Glomerular visceral epithelial cell (primary cell): ENCODE measurements around the gene SLFN5.
"Not testable (repeated sequence)": the region's sequence is repeated elsewhere in the genome, so short reads cannot be mapped to it uniquely, and the experiment has no call there.

Source experiments
- DNase-seq: peaks from one replicate; pipeline ENCODE4 v3.0.0-alpha.2; 2016; ENCODE audit errors: extremely low spot score

The SLFN5 gene

DNA sequence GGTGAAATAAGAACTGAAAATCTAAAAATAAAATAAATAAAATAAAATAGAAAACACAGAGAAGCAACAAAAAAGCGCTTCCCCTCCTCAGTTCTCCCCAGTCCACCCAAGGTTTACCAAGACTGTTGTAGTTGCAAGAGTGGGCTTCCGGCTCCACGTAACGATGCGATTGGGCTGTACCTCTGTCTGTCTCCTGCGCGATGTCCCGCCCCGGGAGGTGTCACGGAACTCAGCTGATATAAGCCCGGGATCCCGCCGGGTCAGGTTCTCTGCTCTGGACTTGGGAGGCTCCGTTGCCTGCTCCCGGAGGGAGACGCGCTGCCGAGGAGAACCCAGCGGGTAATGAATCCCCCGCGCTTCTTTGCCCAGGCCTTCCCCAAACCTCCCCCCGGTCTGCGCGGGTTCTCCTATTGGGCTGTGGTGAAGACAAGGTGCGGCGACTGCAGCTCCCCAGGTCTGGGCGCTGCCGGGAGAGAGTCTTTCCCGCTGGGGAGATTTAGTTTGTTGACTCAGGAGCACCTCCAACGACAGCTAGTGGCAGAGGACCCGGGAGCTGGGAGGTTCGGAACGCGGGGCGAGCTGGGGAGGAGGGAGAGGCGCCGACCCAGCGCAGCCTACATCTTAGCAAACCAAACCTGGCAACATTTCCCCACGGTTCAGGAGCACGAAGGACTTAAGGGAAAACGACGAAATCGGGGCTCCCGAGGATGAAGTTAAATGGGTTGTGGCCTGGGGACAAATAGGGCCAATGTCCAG, at the start of gene SLFN5:
TSS of gene SLFN5 (plus strand) at position 268 of the 756 bp plus-strand sequence. CDS start 15,619 bp downstream, outside the sequence.
- DNase-seq, result peak; percentile 96

- DNase-seq, result not testable (repeated sequence)
Measured at GRCh38 chr17:35194001-35194400, 48.9 kb upstream of the SLFN5 start, which contains the start of gene SLC35G3. SLC35G3 (minus strand) TSS chr17:35194393; CDS start chr17:35194307, 86 bp downstream.

- not testable (repeated sequence) for DNase-seq
Measured at GRCh38 chr17:35195062-35195461, 47.8 kb upstream of the SLFN5 start.

DNA sequence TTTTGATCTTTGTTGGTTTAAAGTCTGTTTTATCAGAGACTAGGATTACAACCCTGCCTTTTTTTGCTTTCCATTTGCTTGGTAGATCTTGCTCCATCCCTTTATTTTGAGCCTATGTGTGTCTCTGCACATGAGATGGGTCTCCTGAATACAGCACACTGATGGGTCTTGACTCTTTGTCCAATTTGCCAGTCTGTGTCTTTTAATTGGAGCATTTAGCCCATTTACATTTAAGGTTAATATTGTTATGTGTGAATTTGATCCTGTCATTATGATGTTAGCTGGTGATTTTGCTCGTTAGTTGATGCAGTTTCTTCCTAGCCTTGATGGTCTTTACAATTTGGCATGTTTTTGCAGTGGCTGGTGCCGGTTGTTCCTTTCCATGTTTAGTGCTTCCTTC, 40.3 kb upstream of the SLFN5 start:
- not testable (repeated sequence) for DNase-seq

- no peak for DNase-seq
Measured at GRCh38 chr17:35210741-35211140, 32.1 kb upstream of the SLFN5 start.

DNA sequence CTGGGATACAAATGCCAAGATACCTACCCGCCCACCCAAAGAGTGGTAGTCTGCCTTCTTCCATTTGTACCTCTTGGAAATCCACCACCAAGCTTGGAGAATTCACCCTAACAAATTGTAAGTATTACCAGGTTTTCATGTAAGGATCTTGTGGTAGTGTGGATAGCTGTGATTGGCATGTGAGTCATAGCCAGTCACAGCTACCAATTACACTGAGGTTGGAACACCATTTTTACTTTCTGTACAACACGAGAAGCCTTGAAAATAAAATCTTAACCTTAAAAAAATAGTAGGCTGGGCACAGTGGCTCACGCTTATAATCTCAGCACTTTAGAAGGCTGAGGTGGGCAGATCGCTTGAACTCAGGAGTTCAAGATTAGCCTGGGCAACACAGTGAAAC, 30.2 kb upstream of the SLFN5 start:
- no peak for DNase-seq

- no peak for DNase-seq
Measured at GRCh38 chr17:35213412-35213940, 29.4 kb upstream of the SLFN5 start.

- DNase-seq, result no peak
Measured at GRCh38 chr17:35214192-35214591, 28.7 kb upstream of the SLFN5 start.

- no peak for DNase-seq
Measured at GRCh38 chr17:35214631-35215273, 28.1 kb upstream of the SLFN5 start.

DNA sequence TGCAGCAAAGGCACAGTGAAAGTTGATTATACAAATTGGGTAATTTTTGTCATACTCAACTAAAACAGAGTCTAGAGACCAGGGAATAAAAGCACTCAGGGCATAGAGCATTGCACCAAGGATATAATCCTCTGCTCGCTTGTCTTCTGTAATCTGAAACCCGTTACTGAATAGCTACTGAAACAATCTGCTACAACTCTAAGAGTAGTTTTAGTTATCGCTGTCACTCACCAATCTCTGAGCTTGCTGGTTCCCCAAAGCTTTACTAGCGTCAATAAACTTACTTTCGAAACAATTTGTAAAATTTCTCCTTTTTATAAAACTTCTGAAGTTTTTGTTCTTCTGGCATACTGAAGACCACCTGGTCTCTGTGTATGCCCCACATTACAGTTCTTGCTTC, 25.8 kb upstream of the SLFN5 start:
- no peak for DNase-seq

GRCh38 chr17:35218915-35219314, 24.0 kb upstream of the SLFN5 start:
- no peak for DNase-seq

- DNase-seq, result no peak
Measured at GRCh38 chr17:35222452-35222851, 20.4 kb upstream of the SLFN5 start.

DNA sequence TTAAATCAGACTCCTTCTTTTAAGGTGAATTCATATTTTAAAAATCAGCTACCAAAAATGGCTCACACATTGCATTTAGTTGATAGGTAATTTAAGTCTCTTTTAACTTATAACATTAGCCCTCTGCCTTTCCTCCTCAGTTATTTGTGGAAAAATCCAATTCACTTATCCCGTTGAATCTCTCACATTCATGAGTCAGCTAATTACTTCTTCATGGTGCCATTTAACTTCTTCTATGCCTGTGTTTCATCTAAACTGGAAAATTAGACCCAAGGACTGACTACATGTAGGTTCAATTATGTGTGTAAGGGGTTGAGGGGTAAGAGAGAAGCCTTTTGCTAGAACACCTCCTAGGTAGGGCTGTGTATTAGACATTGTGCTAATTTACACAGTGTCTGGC, 18.4 kb upstream of the SLFN5 start:
- DNase-seq, result no peak

DNA sequence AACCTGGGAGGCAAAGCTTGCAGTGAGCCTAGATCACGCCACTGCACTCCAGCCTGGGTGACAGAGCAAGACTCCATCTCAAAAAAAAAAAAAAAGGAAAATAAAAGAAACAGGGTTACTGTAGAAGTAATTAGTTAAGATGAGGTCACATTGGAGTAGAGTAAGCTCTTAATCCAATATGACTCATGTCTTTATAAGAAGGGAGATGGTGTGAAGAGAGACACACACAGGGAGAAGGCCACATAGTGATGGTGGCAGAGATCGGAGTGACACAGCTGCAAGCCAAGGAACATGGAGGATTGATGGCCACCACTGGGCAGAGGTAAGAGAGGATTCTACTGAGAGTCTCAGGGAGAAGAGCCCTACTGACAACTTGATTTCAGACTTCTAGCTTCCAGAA, 15.3 kb upstream of the SLFN5 start:
- no peak for DNase-seq

DNA sequence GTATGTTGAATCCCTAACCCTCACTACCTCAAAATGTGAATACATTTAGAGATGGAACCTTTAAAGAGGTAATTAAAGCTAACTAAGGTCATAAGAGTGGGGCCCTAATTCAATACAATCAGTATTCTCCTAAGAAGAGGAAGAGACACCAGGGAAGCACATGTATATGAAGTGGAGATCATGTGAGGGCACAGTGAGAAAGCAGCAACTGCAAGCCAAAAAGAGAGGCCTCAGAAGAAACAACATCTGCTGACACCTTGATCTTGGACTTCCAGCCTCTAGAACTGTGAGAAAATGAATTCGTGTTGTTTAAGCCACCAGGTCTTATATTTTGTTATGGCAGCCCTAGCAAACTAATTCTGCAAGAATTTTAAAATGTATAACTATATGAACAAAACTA, 13.2 kb upstream of the SLFN5 start:
- DNase-seq, result no peak

DNA sequence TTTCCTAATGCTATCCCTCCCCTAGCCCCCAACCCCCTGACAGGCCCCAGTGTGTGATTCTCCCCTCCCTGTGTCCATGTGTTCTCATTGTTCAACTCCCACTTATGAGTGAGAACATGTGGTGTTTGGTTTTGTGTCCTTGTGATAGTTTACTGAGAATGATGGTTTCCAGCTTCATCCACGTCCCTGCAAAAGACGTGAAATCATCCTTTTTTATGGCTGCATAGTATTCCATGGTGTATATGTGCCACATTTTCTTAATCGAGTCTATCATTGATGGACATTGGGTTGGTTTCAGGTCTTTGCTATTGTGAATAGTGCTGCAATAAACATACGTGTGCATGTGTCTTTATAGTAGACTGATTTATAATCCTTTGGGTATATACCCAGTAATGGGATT, 8.6 kb upstream of the SLFN5 start:
- not testable (repeated sequence) for DNase-seq

DNA sequence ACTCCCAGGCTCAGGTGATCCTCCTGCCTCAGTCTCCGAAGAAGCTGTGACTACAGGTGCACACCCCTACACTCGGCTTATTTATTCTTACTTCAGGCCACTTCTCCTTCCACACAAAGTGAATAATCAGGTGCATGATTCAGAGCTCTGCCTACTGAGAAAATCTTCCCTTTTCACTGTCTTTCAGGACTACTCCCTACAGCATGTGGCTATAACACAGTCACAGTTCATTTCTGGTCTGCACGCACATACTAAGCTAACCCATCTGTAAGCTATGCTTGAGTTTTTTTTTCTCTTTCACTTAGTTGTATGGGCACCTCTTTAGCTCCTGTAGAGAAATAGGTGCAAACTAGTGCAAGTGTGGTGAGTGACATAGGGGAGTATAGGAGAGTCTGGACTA, 7.6 kb upstream of the SLFN5 start:
- DNase-seq, result no peak

GRCh38 chr17:35235917-35236316, 7.0 kb upstream of the SLFN5 start:
- DNase-seq, result no peak

DNA sequence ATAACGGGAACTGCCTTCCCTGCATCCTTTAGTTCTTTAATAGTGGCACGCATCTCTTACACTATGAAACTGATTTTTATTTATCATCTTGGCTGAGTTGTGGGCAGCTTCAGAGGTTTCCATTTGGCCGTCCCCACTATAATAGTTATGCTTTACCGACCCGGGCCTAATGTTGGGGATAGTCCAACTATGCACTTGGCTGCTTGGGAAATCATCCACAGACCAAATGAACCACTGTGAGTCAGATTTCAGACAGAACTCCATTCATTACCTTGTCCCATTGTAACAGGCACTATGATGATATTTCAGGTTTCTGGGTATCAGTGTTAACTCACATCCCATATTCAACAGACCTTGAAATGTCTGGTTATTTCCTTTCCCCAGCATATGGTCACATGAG, 6.1 kb upstream of the SLFN5 start:
- peak; percentile 43 for DNase-seq

DNA sequence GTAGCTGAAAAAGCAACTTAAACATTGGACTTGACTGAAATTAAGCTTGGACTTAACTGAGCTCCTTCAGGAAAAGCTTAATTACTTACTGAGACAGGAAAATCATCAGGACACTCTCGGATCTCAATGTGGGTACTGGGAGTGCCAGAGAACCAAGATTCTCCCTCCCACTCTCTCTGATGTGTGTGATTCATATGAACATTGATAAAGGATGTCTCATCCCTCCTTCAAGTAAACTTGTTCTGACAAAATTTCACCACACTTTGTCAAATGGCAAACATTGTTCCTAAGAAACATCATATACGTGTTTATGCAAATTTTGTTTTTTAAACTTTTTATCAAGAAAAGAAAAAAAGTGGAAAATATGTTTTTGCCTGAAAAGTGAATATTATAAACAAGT, 4.1 kb upstream of the SLFN5 start:
- peak; percentile 14 for DNase-seq

GRCh38 chr17:35239823-35240222, 3.0 kb upstream of the SLFN5 start:
- no peak for DNase-seq

GRCh38 chr17:35240861-35241260, 2.0 kb upstream of the SLFN5 start:
- DNase-seq, result no peak

GRCh38 chr17:35241520-35241919, 1.4 kb upstream of the SLFN5 start:
- DNase-seq, result no peak
